HG03045 (cell line): ENCODE results near the gene M1AP.

Source experiments
- ATAC-seq: cut with Tn5 transposase; IDR thresholded peaks from one replicate; pipeline ENCODE4 v1.9.1; 2021; ENCODE audit warnings: mild to moderate bottlenecking, moderate library complexity; ENCODE audit not compliant: unreplicated experiment

The M1AP gene

DNA sequence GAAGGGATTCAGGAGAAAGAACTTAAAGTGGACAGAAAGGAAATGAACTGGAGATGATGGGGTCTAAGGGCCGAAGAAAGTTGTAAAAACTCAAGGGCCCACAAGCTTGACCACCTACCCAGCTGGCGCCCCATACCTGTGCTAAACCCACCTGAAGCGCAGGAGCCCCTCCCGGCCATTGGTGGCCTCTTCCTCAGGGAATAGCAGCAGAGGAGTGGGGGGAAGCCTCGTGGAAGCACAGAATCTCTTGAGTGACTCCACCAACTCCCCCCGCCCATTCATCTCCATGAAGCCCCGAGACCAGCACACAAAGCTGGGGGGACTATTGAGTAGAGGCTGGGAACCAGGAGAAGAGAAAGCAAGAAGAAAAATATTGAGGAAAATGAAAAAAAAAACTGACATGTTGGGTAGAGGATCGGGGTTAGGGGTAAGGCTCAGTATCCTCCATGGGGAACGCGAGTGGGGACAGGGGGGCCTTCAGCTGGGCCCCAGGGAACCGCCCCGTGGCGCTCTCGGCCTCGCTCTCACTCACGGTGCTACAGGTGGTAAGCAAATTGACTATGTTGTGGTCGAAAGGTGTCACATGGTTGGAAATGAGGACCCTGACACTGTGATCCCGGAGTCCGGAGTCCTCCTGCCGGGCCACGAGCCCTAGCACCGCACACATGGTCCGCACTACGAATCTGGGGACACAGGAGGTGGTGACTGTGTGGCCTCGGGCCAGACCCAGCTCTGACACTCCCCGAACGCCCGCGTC lies 119.4 kb downstream of the M1AP start:
- ATAC-seq = peak; percentile 13

- no peak for ATAC-seq
These were observed 120.4 kb downstream of the M1AP start for GRCh38 chr2:74527741-74528140.

DNA sequence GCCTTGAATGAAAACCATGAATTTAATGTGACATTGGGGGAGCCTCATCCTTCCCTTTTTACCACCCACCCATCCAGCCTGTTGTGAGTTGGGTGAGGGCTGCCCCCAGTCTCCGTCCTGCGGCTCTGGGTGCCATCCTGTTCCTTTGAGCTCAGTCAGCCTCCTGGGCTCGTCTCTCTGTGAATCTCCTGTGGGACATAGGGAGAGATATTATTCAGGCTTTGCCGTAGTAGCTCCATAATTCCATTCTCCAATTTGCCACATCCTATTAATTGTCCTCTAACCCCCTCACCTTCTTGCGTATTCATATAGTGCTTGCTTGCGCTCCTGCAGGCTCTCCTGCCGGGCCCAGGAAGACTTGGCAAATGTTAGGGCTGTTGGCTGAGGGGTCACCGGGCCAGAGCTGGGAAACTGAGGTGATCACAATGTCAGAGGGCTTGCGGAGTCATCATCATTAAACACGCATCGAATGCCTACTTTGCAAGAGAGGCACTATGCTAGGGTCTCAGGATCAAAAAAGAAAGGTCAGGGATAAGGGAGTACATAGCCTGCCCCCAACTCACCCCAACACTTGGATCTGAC lies 121.4 kb downstream of the M1AP start:
- ATAC-seq = no peak

DNA sequence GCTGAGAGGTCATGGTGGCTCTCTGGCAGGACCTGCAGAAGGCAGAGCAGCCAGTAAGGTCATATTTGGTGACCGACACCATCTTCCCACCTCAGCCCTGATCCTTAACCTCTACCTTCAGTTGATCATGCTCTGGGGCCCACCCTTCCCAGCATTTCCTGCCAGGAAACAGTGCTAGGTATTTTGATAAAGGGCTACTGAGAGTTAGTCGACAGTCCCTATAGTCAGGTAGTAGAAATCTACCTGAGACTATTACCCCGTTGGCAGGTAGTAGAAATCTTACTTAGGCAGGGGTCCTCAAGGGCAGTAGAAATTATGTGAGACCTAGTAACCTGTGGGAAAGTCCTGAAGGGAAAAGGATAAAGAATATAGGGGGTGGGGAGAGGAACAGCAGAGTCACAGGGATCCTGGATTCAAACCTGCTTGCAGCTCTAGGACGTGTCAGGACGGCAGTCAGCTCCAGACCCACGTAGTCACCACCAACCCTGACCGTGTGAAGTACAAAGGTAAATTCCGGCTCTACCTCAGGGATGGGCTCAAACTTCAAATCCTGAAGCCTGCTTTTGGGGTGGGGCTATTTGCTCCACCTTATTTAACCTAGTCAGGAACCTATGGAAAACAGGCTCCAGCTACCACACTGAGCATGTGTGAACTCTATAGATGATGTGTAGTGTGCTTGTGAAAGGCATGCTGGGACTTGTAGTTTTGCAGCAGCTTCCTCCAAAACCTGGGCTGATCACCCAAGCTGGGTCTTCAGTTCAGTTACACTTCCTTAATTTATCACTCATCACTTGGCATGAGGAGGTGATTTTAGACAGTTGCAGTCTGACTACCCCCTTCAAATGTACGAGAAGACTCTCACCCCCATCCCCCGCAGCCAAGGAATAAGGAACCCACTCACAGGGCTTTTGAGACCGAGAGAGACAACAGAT lies 122.1 kb downstream of the M1AP start, which contains the start of gene DQX1:
Gene DQX1, minus strand, starts transcription at position 515 of the 932 bp plus-strand sequence. Its CDS starts 502 bp downstream, at position 13.
- ATAC-seq = no peak

GRCh38 chr2:74524955-74525716 lies 123.0 kb downstream of the M1AP start:
- no peak for ATAC-seq

DNA sequence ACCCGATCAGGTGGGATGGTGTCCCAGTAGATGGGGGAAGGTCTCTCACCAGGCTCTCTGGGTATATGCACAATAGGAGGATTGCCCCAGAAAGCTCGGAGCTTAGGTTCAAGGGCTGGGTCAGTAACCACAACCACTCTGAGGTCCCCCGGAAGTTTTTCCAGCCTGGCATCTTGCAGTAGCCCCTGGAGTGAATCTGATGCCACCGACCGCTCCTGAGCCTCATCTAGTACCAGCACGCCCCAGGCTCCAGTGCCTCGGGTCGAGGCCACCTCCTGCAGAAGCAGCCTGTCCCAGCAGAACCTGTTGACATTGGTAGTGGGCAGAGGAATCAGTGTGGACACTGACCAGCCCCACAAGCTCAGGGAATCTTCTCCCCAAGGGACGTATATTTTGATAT lies 124.1 kb downstream of the M1AP start:
- ATAC-seq = no peak

- ATAC-seq = no peak
These were observed 125.6 kb downstream of the M1AP start for GRCh38 chr2:74522516-74522915.

GRCh38 chr2:74516650-74517049 lies 131.5 kb downstream of the M1AP start:
- no peak for ATAC-seq

GRCh38 chr2:74515981-74516633 lies 132.0 kb downstream of the M1AP start:
- peak; percentile 45 for ATAC-seq

DNA sequence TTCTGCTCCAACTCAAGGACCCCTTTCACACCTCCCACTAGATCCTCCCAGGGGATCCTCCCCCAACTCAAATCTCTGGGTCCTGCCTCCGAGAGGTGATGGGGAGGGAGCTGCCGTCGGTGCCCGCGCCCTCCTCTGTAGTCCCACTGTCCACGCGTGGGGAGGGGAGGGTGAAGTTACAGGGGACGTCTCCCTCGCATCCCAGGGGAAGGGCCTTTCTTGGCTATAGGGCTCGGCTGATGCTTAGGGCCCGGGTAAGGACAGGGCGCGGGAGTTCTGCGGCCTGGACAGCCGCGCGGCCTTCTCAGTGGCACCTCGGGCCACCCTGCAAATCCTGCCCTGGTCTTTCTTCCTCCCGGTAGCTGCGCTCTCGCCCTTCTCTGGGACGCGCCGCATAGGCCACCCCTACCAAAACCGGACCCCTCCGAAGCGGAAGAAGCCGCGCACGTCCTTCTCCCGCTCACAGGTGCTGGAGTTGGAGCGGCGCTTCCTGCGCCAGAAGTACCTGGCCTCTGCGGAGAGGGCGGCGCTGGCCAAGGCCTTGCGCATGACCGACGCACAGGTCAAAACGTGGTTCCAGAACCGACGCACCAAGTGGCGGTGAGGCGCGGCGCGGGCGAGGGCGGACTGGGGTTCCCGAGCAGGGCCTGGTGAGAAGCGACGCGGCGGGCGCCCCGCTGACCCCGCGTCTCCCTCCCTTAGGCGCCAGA lies 132.7 kb downstream of the M1AP start:
- no peak for ATAC-seq

GRCh38 chr2:74514368-74515270 lies 133.5 kb downstream of the M1AP start, which contains the start of gene TLX2:
TSS of gene TLX2 (plus strand) at chr2:74514450. CDS start at chr2:74514807, 357 bp downstream.
- ATAC-seq = no peak

GRCh38 chr2:74513605-74514367 lies 134.3 kb downstream of the M1AP start:
- ATAC-seq = no peak

- no peak for ATAC-seq
These were observed 135.2 kb downstream of the M1AP start for GRCh38 chr2:74512744-74513604.

DNA sequence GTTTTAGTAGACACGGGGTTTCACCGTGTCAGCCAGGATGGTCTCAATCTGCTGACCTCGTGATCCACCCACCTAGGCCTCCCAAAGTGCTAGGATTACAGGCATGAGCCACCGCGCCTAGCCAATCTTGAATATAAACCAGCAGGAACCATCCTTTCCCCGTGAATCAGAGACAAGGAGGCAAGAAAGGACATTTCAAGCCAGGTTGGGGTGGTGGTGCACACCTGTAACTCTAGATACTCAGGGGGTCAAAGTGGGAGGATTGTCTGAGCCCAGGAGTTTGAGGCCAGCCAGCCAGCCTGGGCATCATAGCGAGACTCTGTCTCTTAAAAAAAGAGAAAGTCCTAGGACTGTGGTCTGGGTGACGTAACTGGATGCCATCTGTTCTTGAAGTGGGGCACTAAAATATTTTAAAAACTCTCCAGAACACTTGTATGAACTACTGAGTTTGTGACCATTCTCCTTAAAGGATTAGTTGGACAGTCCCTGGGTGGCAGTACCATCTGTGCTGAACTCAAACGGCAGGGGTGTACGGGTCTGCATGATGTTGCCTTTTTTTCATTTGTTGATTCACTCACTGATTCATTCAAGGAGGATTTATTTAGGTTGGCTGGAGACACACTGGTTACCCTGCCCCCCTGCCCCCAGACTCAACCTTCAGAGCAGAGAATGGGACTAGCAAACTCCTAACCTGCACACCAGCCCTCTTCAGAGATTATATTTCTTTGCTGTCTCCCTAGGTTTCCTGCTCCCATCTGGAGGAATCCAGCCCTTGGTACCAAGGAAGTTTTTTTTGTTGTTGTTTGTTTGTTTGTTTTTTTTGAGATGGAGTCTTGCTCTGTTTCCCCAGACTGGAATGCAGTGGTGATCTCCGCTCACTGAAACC lies 136.8 kb downstream of the M1AP start:
- no peak for ATAC-seq

DNA sequence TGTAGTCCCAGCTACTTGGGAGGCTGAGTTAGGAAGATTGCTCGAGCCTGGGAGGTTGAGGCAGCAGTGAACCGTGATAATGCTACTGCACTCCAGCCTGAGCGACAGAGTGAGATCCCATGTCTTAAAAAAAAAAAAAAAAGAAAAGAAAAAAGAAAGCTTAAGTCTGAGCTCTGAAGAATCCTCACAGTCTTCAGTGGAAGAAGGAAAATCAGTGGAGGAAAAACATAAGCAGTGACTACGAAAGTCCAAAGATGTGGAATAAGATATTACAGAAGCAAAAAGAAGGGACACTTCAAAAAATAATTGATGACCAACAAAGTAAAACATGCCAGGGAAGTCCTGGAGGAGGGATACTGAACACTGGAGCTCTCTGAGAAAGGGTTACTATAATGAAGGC lies 137.9 kb downstream of the M1AP start:
- no peak for ATAC-seq
